ENCODE measurements around the gene INTS11.
"Not testable (repeated sequence)": the region's sequence is repeated elsewhere in the genome, so short reads cannot be mapped to it uniquely, and the experiment has no call there.

INTS11 gene

DNA sequence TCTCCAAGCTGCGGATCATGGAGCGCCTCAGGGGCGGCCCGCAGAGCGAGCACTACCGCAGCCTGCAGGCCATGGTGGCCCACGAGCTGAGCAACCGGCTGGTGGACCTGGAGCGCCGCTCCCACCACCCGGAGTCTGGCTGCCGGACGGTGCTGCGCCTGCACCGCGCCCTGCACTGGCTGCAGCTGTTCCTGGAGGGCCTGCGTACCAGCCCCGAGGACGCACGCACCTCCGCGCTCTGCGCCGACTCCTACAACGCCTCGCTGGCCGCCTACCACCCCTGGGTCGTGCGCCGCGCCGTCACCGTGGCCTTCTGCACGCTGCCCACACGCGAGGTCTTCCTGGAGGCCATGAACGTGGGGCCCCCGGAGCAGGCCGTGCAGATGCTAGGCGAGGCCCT is 2.8 kb upstream of the INTS11 start:
- DNase-seq = no peak

DNA sequence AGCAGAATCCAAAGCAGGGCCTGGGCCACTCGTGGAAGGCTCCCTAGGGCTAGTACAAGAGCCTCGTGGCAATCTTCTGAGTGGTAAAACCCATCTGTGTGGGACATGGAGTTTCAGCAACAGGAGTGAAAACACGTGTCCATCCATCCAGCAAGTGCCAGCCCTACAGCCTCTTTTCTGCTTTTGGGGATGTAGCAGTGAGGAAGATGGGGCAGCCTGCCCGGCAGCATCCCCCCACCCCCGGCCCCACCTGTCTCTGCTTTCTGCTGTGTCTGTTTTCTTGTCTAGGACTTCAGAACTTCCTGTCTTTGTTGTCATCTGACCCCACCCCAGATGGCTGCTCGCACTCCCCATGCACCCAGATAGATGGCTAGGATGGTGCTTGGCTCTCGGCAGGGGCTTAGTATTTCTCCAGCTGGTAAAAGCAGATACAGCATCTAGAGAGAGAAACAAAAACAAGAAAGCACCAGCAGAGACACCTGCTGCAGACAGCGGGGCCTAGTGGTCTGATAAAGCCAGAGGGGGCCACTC is 1.7 kb upstream of the INTS11 start:
- DNase-seq = no peak

DNA sequence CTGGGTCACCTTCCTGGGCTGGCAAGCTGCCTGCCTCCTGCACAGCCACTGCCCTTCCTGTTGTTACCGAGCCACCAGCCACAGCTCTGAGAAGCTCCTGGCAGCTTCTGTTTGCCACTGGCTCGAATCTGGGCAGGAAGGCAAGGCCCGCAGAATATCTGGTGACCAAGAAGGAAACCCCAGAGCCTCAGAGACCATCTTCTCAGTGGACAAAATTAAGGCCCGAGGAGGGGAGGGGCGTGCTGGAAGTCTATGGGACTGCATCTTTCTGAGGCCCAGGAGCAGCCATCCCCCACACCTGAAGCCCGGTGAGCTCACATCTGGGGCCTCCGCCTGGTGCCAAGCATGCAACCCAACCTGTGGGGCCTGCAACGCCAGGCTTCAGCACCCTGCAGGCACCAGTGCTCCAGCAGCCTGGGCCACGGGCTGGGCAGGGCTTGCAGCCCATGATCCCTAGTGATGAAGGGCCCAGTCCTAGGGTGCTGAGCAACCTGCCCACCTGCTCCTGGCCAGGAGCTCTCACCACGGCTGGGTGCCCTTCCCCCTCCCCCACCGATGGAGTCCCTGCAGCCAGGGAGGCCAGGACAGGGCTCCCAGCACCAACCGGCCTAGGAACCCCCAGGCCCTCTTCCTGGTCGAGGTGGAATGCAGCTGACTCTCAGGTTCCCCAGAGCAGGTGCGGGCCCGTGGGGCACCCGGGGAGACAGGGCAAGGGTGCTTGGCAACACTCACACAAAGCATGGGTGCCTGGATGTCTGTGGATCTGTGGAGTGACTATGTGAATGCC is 1.0 kb upstream of the INTS11 start:
- no peak for DNase-seq

DNA sequence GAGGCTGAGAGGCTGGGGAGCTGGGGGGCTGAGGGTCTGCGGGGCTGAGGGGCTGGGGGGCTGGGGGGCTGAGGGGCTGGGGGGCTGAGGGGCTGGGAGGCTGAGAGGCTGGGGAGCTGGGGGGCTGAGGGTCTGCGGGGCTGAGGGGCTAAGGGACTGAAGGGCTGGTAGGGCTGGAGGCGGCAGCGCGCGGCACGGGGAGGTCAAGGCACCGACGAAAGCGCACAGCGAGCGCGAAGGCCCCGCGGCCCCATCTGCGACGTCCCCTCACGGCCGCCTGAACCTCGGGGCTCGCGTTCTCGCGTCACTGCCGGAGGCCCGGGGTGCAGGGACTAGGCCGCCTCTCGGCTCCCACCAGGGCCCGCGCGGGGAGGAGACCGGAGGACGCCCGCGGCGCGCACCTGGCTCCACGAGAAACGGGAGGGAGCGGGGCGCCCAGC is 356 bp downstream of the INTS11 start:
- DNase-seq = no peak

DNA sequence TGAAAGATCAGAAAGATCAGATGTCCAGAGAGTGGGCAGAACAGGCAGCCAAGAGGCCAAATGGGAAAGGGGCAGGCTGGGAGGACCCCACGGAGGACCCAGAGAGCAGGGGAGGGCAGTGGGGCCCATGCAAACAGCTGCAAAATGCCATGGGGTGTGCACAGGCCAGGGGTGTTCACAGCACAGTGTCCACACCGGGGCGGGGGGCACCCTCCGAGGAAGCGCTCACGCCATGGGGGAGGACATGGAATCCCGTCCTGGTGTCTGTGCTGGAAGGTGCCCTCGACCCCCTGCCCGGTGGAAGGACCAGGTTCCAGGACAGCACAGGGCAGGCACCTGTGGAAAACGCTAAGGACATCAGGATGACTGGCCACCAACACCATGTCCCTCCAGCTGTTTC is 1.5 kb downstream of the INTS11 start:
- no peak for DNase-seq

DNA sequence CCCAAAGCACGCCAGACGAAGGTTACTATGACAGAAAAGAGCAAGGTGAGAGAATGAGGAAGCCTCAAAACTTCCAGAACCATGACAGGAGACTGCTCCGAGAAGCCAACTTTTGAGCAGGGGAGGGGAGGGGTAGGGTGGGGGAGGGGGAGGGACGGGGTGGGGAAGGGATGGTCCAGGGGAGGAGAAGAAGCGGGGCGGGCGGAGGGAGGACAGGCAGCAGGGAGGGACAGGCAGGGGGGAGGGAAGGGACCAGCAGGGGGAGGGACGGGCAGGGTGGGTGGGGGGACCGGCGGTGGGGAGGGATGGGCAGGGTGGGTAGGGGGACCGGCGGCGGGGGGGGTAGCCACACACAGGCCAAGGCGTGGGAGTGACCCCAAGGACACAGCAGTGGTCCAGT is 2.0 kb downstream of the INTS11 start:
- no peak for DNase-seq

DNA sequence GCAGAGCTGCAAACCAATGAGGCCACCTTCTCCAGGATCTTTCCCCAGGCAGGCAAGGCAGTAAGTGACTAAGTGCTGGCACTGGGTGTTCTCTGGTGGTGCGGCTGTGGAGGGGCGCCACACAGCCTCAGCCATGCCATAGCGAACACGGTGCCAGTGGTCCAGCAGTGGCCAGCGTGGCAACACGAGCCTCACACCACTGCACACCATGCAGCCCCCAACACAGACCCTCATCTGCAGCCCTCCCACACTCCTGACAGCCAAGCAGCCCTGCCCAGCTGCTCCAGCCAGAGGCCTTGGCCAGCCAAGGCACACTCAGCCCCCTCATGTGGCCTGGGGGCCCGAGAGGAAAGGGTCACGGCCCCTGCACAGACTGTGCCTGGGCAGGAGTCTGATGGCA is 3.0 kb downstream of the INTS11 start:
- DNase-seq = no peak

DNA sequence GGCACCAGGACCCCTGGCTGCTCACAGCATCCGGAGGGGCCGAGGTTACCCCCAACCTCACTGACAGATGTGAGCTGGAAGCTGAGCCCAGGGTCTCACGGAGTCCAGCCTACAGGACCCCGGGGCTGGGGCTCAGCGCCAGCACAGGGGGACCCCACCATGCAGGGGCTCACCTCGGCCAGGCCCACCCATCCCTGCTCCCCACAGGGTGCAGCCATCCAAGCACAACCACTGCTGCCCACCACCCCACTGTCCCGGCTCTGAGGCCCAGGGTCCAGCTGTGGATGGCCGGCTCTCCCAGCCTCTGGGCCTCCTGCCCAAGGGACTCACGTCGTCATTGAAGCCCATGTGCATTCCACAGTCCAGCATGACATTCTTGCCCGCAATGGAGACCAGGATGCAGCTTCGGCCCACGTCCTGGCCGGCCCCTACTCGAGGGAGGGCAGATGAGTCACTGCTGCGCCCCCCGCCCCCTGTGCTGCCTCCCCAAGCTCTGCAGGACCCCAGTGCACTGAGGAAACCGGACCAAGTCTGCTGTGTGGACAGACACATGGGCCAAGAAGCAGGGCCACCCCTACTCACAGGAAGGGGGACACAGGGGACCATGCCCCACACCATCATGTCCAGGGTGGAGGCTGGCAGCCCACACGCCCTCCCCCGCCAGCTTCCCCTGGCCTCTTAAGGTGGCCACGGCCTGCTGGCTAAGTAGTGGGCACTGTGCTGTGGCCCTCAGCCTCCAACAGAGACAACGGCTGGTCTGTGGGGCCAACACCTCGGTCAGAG is 3.6 kb downstream of the INTS11 start:
- no peak for DNase-seq

DNA sequence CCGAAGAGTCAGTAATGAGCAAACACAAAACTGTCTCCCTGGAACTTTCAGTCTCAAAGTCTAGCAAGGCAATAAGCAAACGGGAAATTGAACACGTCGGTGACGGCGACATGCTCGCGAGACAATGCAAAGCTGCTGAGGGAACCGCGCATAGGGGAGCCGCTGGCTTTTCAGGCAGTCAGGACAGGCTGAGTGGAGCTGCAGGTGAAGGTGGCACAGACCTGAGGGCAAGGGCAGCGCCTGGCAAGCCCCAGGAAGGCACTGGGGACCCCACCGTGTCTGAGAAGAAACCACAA is 4.9 kb downstream of the INTS11 start:
- no peak for DNase-seq

DNA sequence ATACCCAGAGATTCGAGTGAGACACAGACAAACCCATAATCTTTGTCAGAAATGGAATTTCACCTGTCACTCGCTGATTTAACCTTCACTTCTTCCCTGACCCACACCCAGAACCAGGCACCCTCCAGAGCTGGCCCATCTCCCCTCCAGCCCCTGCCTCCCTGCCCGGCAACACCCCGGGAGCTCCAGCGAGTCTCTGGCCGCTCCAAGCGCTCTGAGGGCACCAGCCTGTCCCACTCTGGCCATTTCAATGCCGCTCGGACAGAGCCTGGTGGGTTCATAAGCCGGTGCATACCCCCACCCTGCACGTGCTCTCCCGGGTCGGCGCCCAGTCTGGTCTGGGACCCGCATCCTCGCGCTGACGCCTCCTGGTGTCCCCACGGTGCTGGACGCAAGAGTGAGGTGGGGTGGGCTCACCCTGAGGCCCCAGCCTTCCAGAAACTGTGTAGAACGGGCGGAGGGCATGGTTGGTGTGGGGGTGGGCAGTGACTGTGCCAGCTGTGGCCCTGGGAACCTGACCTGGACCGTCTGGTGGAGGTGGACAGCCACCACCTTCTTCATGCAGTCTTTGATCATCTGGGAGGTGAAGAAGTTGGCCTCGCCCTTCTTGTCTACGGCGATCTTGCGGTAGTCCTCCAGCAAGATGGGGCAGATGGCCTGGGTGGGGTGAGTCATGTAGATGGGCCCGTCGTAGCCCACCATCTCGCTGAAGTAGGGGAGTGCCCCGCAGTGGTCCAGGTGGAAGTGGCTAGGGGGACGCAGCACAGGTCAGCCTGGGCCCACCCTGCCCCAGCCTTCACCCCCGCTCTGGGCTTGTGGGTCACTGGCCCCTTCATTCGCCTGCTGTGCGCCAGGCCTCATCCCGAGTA is 5.4 kb downstream of the INTS11 start:
- DNase-seq = no peak

DNA sequence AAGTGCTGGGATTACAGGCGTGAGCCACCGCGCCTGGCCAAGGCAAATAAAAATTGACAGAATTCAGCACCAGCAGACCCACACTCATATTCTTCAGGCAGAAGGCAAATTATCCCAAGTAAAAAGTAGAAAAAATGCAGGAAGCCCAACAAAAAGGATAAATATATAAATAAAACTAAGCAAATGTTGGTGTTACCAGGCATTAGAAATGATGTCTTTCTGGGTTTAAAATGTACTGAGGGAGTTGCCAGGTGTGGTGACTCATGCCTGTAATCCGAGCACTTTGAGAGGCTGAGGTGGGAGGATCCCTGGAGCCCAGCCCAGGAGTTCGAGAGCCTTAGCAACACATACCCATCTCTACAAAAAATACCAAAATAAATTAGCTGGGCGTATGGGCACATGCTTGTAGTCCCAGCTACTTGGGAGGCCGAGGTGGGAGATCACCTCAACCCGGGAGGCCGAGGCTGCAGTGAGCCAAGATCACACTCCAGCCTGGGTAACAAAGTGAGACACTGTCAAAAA is 6.3 kb downstream of the INTS11 start:
- peak; percentile 57 for DNase-seq

DNA sequence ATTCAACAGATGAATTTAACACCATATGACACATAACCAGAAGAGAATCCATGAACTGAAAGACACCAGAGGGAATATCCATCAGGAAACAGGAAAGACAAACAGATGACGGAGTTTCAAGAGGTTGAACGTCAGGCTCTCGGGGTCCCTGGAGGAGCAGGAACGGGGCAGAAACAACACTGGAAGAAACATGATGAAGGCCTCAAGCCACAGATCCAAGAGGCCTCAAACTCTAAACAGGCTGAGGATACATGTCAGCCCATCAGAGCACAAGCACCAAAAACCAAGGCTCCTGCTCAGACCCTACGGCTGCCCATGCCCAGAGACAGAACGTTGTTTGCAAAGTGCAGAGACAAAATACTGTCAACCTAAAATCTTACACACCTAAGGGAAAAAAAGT is 7.0 kb downstream of the INTS11 start:
- DNase-seq = no peak

DNA sequence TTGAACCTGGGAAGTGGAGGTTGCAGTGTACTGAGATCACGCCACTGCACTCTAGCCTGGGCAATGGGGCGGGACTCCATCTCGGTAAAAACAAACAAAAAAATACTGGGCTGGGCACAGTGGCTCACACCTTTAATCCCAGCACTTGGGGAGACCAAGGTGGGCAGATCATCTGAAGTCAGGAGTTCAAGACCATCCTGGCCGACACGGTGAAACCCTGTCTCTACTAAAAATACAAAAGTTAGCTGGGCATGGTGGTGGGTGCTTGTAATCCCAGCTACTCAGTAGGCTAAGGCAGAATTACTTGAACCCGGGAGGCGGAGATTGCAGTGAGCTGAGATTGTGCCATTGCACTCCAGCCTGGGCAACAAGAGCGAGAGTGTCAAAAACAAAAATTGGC is 8.3 kb downstream of the INTS11 start:
- not testable (repeated sequence) for DNase-seq

DNA sequence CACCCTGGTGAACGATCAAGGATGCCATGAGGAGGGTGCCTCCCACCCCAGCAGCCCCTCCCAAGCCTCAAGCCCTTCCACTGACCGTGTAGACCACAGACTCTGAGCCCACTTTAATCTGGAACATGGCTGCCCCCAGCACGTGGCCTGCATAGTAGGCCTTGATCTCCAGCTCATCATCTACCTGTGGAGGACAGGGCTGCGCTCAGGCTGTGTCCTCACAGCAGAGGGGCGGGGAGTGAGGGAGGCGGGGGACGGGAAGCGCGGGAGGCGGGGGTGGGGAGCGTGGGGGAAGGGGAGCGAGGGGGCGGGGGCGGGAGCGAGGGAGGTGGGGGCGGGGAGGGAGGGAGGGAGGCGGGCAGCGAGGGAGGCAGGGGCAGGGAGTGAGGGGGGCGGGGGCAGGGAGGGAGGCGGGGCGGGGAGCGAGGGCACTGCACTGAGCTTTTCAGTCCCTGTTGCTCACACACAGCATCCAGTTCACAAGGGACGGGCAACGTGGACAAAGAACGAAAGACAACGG is 9.0 kb downstream of the INTS11 start:
- DNase-seq = no peak

DNA sequence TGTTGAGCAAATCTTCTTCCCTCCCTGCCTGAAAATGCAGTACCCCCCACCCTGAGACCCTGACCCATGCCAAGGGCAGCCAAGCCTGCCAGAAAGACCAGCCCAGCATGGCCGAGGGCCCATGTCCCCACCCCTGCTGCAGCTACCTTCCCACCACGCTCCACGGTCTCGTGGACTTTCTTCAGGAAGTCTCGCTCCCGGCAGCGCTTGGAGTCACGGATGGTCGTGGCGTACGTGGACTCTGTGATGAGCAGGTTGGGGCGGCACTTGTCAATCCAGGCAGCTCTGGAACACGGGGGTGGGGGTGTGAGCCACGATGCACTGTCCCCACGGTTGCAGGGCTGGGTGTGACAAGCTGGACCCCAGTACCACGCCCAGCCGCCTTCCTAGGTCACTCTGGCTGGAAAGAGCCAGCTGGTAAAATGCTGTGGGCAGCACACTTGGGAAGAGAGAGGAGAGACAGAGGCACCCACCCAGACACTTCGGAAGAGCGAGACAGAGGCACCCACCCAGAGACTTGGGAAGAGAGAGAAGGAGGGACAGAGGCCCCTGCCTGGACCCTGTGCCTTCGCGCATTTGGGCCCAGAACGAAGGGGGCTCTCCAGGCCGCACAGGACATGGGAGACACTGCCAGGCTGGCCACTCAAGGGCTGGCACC is 9.7 kb downstream of the INTS11 start:
- DNase-seq = no peak

DNA sequence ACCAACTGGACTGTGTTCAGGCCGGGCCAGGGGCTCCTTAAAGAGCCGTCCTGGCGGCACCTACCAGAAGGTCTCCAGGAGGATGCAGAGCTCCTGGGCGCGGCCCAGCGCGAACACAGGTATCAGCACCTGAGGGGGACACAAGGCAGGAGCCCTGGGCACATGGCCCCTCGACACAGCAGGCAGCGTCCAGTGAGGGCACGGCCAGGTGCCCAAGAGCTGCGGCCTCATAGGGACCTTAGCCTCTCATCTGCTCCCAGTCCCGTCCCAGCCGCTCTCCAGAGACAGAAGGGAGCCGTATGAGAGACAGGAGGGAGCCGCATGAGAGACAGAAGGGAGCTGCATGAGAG is 10.2 kb downstream of the INTS11 start:
- DNase-seq = no peak

DNA sequence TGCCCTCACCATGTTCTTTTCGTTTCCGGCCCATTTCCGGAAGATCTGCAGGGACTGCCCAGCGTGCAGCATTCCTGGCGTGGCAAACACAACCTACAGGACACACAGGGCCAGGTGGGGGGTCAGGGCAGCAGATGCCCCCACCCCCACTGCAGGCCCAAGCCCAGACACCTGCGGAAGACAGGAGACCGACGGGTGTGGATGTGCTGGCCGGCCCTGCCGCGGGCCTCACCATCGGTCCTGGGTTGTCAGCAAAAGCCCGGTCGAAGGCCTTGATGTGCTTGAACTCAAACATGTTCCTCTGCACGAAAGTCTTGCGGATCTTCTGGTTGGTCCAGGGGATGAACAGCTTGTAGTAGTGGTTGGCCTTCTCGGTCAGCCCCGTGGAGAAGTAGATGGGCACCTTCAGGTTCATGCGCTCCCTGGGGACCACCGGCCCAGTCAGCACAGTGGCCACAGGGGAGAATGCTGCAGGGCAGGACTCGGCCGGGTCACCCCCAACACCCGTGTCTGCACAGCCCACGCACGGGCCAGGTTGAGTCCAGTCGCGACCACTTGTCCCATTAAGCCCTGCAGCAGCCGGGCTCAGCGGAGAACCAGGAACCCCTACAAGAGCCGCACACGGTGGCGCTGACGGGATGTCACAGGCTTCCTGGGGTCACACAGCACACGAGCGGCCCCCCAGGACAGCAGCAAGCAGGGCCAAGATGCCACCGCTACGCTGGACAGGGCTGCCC is 10.8 kb downstream of the INTS11 start:
- DNase-seq = no peak

DNA sequence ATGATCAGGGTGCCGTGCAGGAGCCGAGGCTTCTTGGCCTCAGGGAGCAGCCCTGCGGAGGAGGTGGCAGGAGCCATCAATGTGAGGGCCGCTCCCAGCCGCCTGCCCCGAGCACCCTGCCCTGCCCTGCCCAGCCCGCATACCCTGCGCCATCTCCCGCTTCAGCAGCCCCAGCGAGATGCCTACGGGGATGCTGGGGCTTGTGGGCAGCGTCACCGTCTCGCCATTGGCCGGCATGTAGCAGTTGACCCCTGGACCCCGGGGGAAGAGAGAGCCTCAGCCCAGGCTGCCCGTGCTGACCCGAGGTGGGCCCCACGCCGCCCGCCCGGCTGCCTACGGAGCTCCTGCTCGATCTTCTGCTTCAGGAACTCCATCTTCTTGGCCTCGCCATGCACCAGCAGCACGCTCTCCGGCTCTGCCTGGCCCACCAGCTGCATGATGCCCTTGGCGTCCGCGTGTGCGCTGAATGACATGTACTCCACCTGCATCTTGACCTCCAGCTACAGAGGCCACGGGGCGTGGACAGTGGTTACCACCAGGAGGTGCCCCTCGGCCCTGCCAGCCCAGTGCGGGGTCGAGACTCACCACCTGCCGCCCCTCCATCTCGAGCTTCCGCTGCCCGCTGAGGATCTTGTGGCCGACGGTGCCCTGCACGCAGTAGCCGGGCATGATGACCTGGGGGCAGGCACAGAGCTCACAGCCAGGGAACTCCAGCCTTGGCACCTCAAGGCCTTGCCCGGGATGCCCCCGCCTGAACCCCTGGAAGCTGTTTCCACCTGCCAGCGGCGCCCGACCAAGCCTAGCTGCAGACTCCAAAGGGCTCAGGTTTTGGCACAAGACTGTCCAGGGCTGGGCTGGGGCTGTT is 11.8 kb downstream of the INTS11 start:
- DNase-seq = no peak

DNA sequence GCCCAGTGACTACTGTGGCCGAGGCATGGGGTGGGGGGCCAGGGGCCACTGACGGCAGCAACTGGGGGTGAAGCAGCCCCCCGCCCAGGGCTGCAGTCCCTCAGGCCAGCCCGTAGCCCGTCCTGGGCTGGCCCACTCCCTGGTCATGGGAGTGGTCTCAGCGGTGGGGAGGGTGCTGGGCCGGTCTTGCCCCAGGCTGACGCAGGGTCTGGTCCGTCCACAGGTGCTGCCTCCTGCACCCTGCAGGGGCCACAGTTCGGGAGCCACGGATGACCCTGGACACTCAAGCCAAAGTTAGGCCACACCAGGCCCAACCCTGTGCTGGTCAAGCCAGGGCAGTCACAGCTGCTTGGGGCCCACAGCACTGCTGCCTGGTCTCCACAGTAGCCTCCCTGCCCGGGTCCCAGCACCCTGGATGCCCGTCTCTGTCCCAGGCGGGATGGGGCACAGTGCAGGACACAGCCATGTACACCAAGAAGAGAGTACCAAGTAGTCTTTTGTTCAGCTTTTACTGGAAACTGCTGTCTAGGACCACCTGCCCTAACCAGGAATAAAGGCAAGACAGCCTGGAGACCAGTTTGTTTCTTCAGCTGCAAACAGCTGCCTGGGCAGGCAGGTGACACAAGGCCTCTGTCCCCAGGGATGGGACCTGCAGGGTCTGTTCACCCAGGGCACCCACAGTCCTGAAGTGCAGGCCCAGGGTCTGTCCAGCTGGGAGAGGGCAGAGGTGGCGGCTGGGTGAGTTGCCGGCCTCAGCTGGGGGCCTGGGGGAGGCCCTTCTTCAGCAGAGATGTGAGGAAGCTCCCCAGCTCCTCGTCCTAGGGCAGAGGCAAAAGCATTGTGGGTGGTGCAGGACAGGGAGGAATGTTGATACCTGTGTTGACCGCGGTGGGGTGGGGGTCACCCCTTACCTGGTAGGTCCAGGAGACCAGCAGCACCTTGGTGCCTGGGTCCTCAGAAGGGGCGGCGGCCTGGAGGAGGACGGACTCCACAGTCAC is 13.1 kb downstream of the INTS11 start:
- no peak for DNase-seq
